Measurements from ENCODE around the gene FBF1.

Gene FBF1

GRCh38 chr17:75943491-75943890, 2.6 kb upstream of the FBF1 start:
- no peaks in the 10 kb centered on the region for H3K27me3 ChIP-seq (ENCODE audit: insufficient read depth, low read length, poor library complexity, severe bottlenecking)
- H3K4me3 ChIP-seq (ENCODE audit: low read length, poor library complexity, severe bottlenecking), result no peak overlapping the region
- H3K9me3 ChIP-seq (ENCODE audit: insufficient read depth, low read depth, low read length), result no peaks in the 10 kb centered on the region
- H3K4me2 ChIP-seq (ENCODE audit: low read depth, low read length, poor library complexity, severe bottlenecking), result no peak overlapping the region
- H3K4me1 ChIP-seq (ENCODE audit: insufficient read depth, low read length, poor library complexity, severe bottlenecking), result peaks cover 9% of the 10 kb centered on the region
- no peaks in the 10 kb centered on the region for H3K9me2 ChIP-seq (replicated peaks; ENCODE audit: low read depth, low read length)
- no peaks in the 10 kb centered on the region for H4K20me1 ChIP-seq (ENCODE audit: insufficient read depth, low read length, poor library complexity, severe bottlenecking)
- no peak overlapping the region for H3K9ac ChIP-seq (ENCODE audit: low read depth, low read length, poor library complexity, severe bottlenecking)
- H3K36me3 ChIP-seq (ENCODE audit: insufficient read depth, low read length), result peaks cover 25% of the 10 kb centered on the region; the same call in 1 of the 2 replicates
- H2AFZ ChIP-seq (ENCODE audit: low read length), result no peak overlapping the region
- TF ChIP-seq CTCF (conservative IDR thresholded peaks at IDR 0.05; ENCODE audit: low read length) (no peak), EZH2phosphoT487 (IDR thresholded peaks at IDR 0.05; ENCODE audit: borderline replicate concordance) (no peak)
- H3K79me2 ChIP-seq (ENCODE audit: insufficient read depth, low read length), result peaks cover 6% of the 10 kb centered on the region; the same call in 1 of the 2 replicates
- H3F3A ChIP-seq (ENCODE audit: low read depth), result no peaks in the 10 kb centered on the region

DNA sequence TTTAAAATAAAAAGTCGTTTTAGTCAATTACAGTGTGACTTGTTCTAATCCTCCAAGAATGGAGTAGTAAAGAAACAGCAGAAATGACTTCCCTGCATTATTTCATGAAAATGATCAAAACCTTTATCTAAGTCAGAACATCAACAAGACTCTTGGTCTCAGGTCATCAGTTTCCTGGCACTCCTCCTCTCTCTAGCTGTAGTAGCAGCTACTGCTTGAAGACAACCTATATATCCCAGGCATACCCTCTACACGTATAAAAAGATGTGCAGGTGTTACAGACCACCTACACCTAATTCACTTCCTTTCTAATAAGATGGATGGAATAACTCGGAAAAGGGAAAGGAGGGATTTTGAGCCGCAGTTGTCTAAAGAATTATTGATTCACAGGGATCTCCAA, 1.6 kb upstream of the FBF1 start:
- Histone ChIP-seq H3K27me3 (ENCODE audit: insufficient read depth, low read length, poor library complexity, severe bottlenecking) (no peaks in the 10 kb centered on the region), H3K4me2 (ENCODE audit: low read depth, low read length, poor library complexity, severe bottlenecking) (no peak overlapping the region), H3K36me3 (ENCODE audit: insufficient read depth, low read length) (peaks cover 16% of the 10 kb centered on the region; the same call in 1 of the 2 replicates), H3K4me3 (ENCODE audit: low read length, poor library complexity, severe bottlenecking) (no peak overlapping the region), H3K9ac (ENCODE audit: low read depth, low read length, poor library complexity, severe bottlenecking) (no peak overlapping the region), H3K9me3 (ENCODE audit: insufficient read depth, low read depth, low read length) (no peaks in the 10 kb centered on the region), H3F3A (ENCODE audit: low read depth) (no peaks in the 10 kb centered on the region), H2AFZ (ENCODE audit: low read length) (no peak overlapping the region), H3K4me1 (ENCODE audit: insufficient read depth, low read length, poor library complexity, severe bottlenecking) (peaks cover 9% of the 10 kb centered on the region), H3K9me2 (replicated peaks; ENCODE audit: low read depth, low read length) (no peaks in the 10 kb centered on the region), H3K79me2 (ENCODE audit: insufficient read depth, low read length) (peaks cover 6% of the 10 kb centered on the region; the same call in 1 of the 2 replicates), H4K20me1 (ENCODE audit: insufficient read depth, low read length, poor library complexity, severe bottlenecking) (no peaks in the 10 kb centered on the region)
- TF ChIP-seq CTCF (conservative IDR thresholded peaks at IDR 0.05; ENCODE audit: low read length) (no peak), EZH2phosphoT487 (IDR thresholded peaks at IDR 0.05; ENCODE audit: borderline replicate concordance) (no peak)

DNA sequence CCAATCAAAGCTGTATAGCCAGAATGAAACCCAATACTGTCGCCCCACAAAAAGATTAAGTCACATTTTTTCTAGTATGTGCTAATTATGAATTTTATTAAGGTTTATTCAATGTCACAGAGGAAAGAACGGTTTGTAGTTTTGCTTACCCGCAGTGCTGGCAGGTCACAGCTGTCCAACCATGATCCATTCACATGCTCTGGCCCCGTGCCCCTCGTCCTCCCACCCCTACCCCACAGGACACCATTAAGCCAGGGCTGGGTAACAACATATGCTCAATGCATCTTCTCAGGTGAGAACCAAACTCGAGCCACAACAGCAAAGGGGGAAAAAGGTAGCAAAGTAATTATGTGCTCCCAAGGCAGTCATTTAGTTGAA, 589 bp upstream of the FBF1 start:
- peaks cover 6% of the 10 kb centered on the region; the same call in 1 of the 2 replicates for H3K79me2 ChIP-seq (ENCODE audit: insufficient read depth, low read length)
- no peak for TF ChIP-seq CTCF (conservative IDR thresholded peaks at IDR 0.05; ENCODE audit: low read length)
- TF ChIP-seq EZH2phosphoT487 (IDR thresholded peaks at IDR 0.05; ENCODE audit: borderline replicate concordance), result no peak
- H3K4me1 ChIP-seq (ENCODE audit: insufficient read depth, low read length, poor library complexity, severe bottlenecking), result peaks cover 9% of the 10 kb centered on the region
- H3K9me3 ChIP-seq (ENCODE audit: insufficient read depth, low read depth, low read length), result no peaks in the 10 kb centered on the region
- no peaks in the 10 kb centered on the region for H3F3A ChIP-seq (ENCODE audit: low read depth)
- no peaks in the 10 kb centered on the region for H3K27me3 ChIP-seq (ENCODE audit: insufficient read depth, low read length, poor library complexity, severe bottlenecking)
- no peaks in the 10 kb centered on the region for H4K20me1 ChIP-seq (ENCODE audit: insufficient read depth, low read length, poor library complexity, severe bottlenecking)
- H3K4me3 ChIP-seq (ENCODE audit: low read length, poor library complexity, severe bottlenecking), result peak overlapping the region; percentile 87
- peak overlapping the region; percentile 87 for H3K9ac ChIP-seq (ENCODE audit: low read depth, low read length, poor library complexity, severe bottlenecking)
- peak overlapping the region; percentile 75 for H2AFZ ChIP-seq (ENCODE audit: low read length)
- no peaks in the 10 kb centered on the region for H3K9me2 ChIP-seq (replicated peaks; ENCODE audit: low read depth, low read length)
- H3K36me3 ChIP-seq (ENCODE audit: insufficient read depth, low read length), result peaks cover 9% of the 10 kb centered on the region; the same call in 1 of the 2 replicates
- peak overlapping the region; percentile 81 for H3K4me2 ChIP-seq (ENCODE audit: low read depth, low read length, poor library complexity, severe bottlenecking)
